ENCODE measurements around the gene FAM221B.

The FAM221B gene

GRCh38 chr9:35828716-35829083 is at the start of gene FAM221B:
Gene FAM221B (minus strand): TSS chr9:35828732. CDS start chr9:35826161, 2,571 bp downstream.
- Histone ChIP-seq H3K79me2 (peaks cover 3% of the 10 kb centered on the region), H3K9ac (peak within 1 kb of the TSS; percentile 67), H3K4me2 (ENCODE audit: low read length) (peak within 1 kb of the TSS; percentile 100), H3K27ac (peak within 1 kb of the TSS; percentile 64), H2AFZ (peak within 1 kb of the TSS; percentile 83), H3K4me1 (peaks cover 8% of the 10 kb centered on the region), H3K4me3 (ENCODE audit: low read depth, low read length) (peak within 1 kb of the TSS; percentile 77), H3K9me3 (ENCODE audit: control insufficient read depth, low read length) (no peaks in the 10 kb centered on the region), H3K27me3 (ENCODE audit: control insufficient read depth, insufficient read depth, low read length) (no peaks in the 10 kb centered on the region), H3K36me3 (ENCODE audit: control insufficient read depth, insufficient read depth, low read length) (no peaks in the 10 kb centered on the region)
- TF ChIP-seq CTCF (IDR thresholded peaks at IDR 0.05) = no peak

GRCh38 chr9:35872505-35872904 is 44.0 kb upstream of the FAM221B start:
- no peaks in the 10 kb centered on the region for H3K36me3 ChIP-seq (ENCODE audit: control insufficient read depth, insufficient read depth, low read length)
- no peaks in the 10 kb centered on the region for H3K9me3 ChIP-seq (ENCODE audit: control insufficient read depth, low read length)
- no peak overlapping the region for H3K9ac ChIP-seq
- no peak for TF ChIP-seq CTCF (IDR thresholded peaks at IDR 0.05)
- H2AFZ ChIP-seq = no peak overlapping the region
- no peaks in the 10 kb centered on the region for H3K79me2 ChIP-seq
- H3K4me3 ChIP-seq (ENCODE audit: low read depth, low read length) = no peak overlapping the region
- no peaks in the 10 kb centered on the region for H3K4me1 ChIP-seq
- H3K4me2 ChIP-seq (ENCODE audit: low read length) = no peak overlapping the region
- H3K27me3 ChIP-seq (ENCODE audit: control insufficient read depth, insufficient read depth, low read length) = no peaks in the 10 kb centered on the region
- H3K27ac ChIP-seq = no peak overlapping the region

- Histone ChIP-seq H3K79me2 (no peaks in the 10 kb centered on the region), H3K9me3 (ENCODE audit: control insufficient read depth, low read length) (no peaks in the 10 kb centered on the region), H3K27me3 (ENCODE audit: control insufficient read depth, insufficient read depth, low read length) (no peaks in the 10 kb centered on the region), H3K4me2 (ENCODE audit: low read length) (no peak overlapping the region), H3K9ac (no peak overlapping the region), H3K36me3 (ENCODE audit: control insufficient read depth, insufficient read depth, low read length) (no peaks in the 10 kb centered on the region), H2AFZ (no peak overlapping the region), H3K4me3 (ENCODE audit: low read depth, low read length) (no peak overlapping the region), H3K4me1 (no peaks in the 10 kb centered on the region), H3K27ac (no peak overlapping the region)
- TF ChIP-seq CTCF (IDR thresholded peaks at IDR 0.05) = no peak
Measured at GRCh38 chr9:35871545-35871944, 43.0 kb upstream of the FAM221B start.

- H3K36me3 ChIP-seq (ENCODE audit: control insufficient read depth, insufficient read depth, low read length) = no peaks in the 10 kb centered on the region
- no peak within 1 kb of the TSS for H3K9ac ChIP-seq
- H3K4me1 ChIP-seq = no peaks in the 10 kb centered on the region
- H3K4me3 ChIP-seq (ENCODE audit: low read depth, low read length) = no peak within 1 kb of the TSS
- H3K9me3 ChIP-seq (ENCODE audit: control insufficient read depth, low read length) = no peaks in the 10 kb centered on the region
- H3K4me2 ChIP-seq (ENCODE audit: low read length) = no peak within 1 kb of the TSS
- no peak for TF ChIP-seq CTCF (IDR thresholded peaks at IDR 0.05)
- H3K27ac ChIP-seq = no peak within 1 kb of the TSS
- H2AFZ ChIP-seq = no peak within 1 kb of the TSS
- no peaks in the 10 kb centered on the region for H3K79me2 ChIP-seq
- H3K27me3 ChIP-seq (ENCODE audit: control insufficient read depth, insufficient read depth, low read length) = no peaks in the 10 kb centered on the region
Measured at GRCh38 chr9:35870351-35870923, 41.9 kb upstream of the FAM221B start, which contains the start of gene OR13J1. Gene OR13J1 (minus strand): TSS chr9:35870401. CDS start chr9:35870401, 0 bp downstream.

- Histone ChIP-seq H3K4me3 (ENCODE audit: low read depth, low read length) (no peak overlapping the region), H3K9ac (no peak overlapping the region), H3K27ac (no peak overlapping the region), H3K27me3 (ENCODE audit: control insufficient read depth, insufficient read depth, low read length) (no peaks in the 10 kb centered on the region), H3K36me3 (ENCODE audit: control insufficient read depth, insufficient read depth, low read length) (no peaks in the 10 kb centered on the region), H3K9me3 (ENCODE audit: control insufficient read depth, low read length) (no peaks in the 10 kb centered on the region), H2AFZ (no peak overlapping the region), H3K4me2 (ENCODE audit: low read length) (no peak overlapping the region), H3K79me2 (no peaks in the 10 kb centered on the region), H3K4me1 (no peaks in the 10 kb centered on the region)
- no peak for TF ChIP-seq CTCF (IDR thresholded peaks at IDR 0.05)
Measured at GRCh38 chr9:35869621-35870216, 41.2 kb upstream of the FAM221B start.
